Measurements from ENCODE around the gene CDC25B. TPM values are rescaled to one million over a fixed set of nuclear protein-coding genes. Genes with fewer than 3 reads are reported as not detected.

CDC25B gene
- total and polyA plus RNA-seq, 2 donors (not counting 3 experiments of a cell fraction or from before 2014, with no cell fraction given) = 46.7 to 76.5 TPM

GRCh38 chr20:3777716-3778629 lies 18.1 kb upstream of the CDC25B start:
- POLR2A ChIA-PET = interaction anchor here (1.5 kb wide), 1 partner anchor 10 kb away, joined by 4 read pairs; the partner anchor contains the start of gene ADISSP
- peak overlapping the region; percentile 88 for H2AFZ ChIP-seq (ENCODE audit: low read depth, low read length)
- TF ChIP-seq EZH2 (IDR thresholded peaks at IDR 0.05; ENCODE audit: borderline replicate concordance, low read depth, low read length, severe bottlenecking) (peak; percentile 70), CTCF (IDR thresholded peaks at IDR 0.05; ENCODE audit: extremely low read depth in 1 of 2, insufficient read depth in 1 of 2, low read depth in 1 of 2, low read length in 2 of 2) (peak in 1 of 2 donors; percentile 4), GATA2 (IDR thresholded peaks at IDR 0.05; ENCODE audit: insufficient read depth, insufficient read length, low read depth, low read length) (no peak)
- peak; percentile 78 for FAIRE-seq
- H3K4me3 ChIP-seq (replicated peaks in 1 of 3; ENCODE audit: insufficient read depth in 1 of 3, low read depth in 1 of 3, low read length in 3 of 3) = peak overlapping the region; percentile 26 to 57 (median 34)
- H3K9ac ChIP-seq (replicated peaks; ENCODE audit: extremely low read depth, insufficient read depth, low read length) = no peak overlapping the region
- H3K9me1 ChIP-seq (replicated peaks; ENCODE audit: control insufficient read depth, extremely low read depth, insufficient read depth, low read length) = no peaks in the 10 kb centered on the region
- DNase-seq (ENCODE audit: low read depth, low spot score) = peak; percentile 39
- H3K27ac ChIP-seq (ENCODE audit: insufficient read depth, low read depth, low read length) = no peak overlapping the region
- dilution Hi-C loops (cut with MboI; ENCODE audit: extremely low pct_ligation_motif_present, low sequenced_read_pairs) = no loop called here
- H3K9me3 ChIP-seq (replicated peaks; ENCODE audit: control insufficient read depth, insufficient read depth, low read length) = no peaks in the 10 kb centered on the region
- CTCF ChIA-PET = interaction anchor here (0.6 to 3.3 kb wide), 13 partner anchors 8 to 214 kb away, joined by 3 to 34 read pairs (median 5); partner anchors contain the start of genes ADISSP, AP5S1, CENPB and HSPA12B
- H3K27me3 ChIP-seq (ENCODE audit: control insufficient read depth in 2 of 2, insufficient read depth in 2 of 2, low read length in 2 of 2) = peaks cover 8 to 19% of the 10 kb centered on the region in 2 experiments
- no peaks in the 10 kb centered on the region for H3K79me2 ChIP-seq (ENCODE audit: control insufficient read depth, insufficient read depth, low read length)
- peaks cover 15% of the 10 kb centered on the region for H3K4me1 ChIP-seq (ENCODE audit: control insufficient read depth, extremely low read depth, insufficient read depth, low read length)
- H3K4me2 ChIP-seq (ENCODE audit: insufficient read depth, low read length) = peak overlapping the region; percentile 74
- no peaks in the 10 kb centered on the region for H4K20me1 ChIP-seq (replicated peaks; ENCODE audit: control insufficient read depth, extremely low read depth, insufficient read depth, low read length)
- no peaks in the 10 kb centered on the region for H3K36me3 ChIP-seq (ENCODE audit: control insufficient read depth in 2 of 2, extremely low read depth in 1 of 2, insufficient read depth in 2 of 2, low read length in 2 of 2)
- intact Hi-C loops (cut with micrococcal nuclease) = loop anchor here (1.0 kb wide), 1 partner anchor 10 kb away; no protein-coding TSS in a partner anchor
- BruUV-seq (replicated peaks) = no TSS peak
